Measurements from ENCODE around the gene PDSS2. TPM values are rescaled to one million over a fixed set of nuclear protein-coding genes. Genes with fewer than 3 reads are reported as not detected.

Gene PDSS2
- total RNA-seq, 2 donors from 2014 or later = 8.2 to 13.7 TPM

DNA sequence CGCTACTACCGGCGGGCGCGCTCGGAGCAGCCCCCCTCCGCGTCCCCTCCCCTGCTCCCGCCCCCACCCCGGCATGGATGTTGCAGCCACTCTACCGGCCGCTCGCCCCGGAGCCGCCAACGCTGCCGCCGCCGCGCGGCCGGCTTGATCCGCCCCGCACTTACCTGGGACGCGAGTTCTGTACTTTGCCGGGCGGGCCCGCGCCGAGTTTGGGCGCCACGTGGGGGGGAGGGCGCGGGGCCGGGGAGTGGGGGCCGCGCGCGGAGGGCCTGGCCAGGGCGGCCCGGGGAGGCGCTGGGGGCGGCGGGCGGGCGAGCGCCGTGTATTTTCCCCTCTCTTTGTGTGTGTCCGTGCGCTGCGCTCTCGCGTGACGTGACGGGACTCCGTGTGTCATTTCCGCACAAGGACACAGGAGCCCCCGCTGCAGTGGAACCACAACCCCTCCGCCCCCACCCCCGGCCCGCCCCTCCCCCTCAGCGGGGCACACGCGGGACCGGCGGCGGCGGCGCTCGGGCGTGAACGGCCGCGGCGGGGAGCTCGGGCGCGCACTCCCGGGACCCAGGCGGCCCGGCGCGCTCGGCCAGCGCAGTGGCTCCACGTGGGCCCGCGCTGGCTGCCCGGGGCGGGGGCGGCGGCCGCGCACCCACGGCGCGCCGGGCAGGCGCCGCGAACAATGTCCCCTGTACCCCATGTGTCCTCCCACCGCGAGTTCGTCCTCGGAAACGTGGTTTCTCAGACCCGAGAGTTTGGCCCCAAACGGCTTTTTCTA is 344.3 kb downstream of the PDSS2 start, which contains the start of gene BEND3:
TSS of gene BEND3 (minus strand) at position 590 of the 769 bp plus-strand sequence. CDS start 16,230 bp downstream, outside the sequence.
- Mint-ChIP-seq H3K27ac (peak within 1 kb of the TSS; percentile 94), H3K36me3 (ENCODE audit: low read depth) (peaks cover 11% of the 10 kb centered on the region), H3K4me3 (peak within 1 kb of the TSS; percentile 69), H3K27me3 (ENCODE audit: insufficient read depth) (no peaks in the 10 kb centered on the region), H3K9me3 (no peaks in the 10 kb centered on the region), H3K4me1 (peaks cover 29% of the 10 kb centered on the region)
- DNase-seq = peak; percentile 81
- Histone ChIP-seq H3K4me3 (ENCODE audit: low read length) (peak within 1 kb of the TSS; percentile 86), H3K27me3 (ENCODE audit: control insufficient read depth, insufficient read depth, low read length, poor library complexity, severe bottlenecking) (no peaks in the 10 kb centered on the region), H3K9ac (ENCODE audit: extremely low read depth, low read length, poor library complexity, severe bottlenecking) (peak within 1 kb of the TSS; percentile 73), H3K4me1 (ENCODE audit: control insufficient read depth, insufficient read depth, low read length) (peaks cover 8% of the 10 kb centered on the region), H3K9me3 (ENCODE audit: control insufficient read depth, low read length) (no peaks in the 10 kb centered on the region), H3K27ac (ENCODE audit: low read depth, low read length) (peak within 1 kb of the TSS; percentile 96), H3K36me3 (ENCODE audit: control insufficient read depth, insufficient read depth, low read length) (peaks cover 8% of the 10 kb centered on the region)
- 0 to 2% methylated on average over 22 to 108 of the region's 109 CpGs for WGBS, 2 experiments (ENCODE audit: insufficient coverage in 1 of 2, insufficient read length in 1 of 2)
- TF ChIP-seq CTCF (conservative IDR thresholded peaks at IDR 0.05) = no peak

DNA sequence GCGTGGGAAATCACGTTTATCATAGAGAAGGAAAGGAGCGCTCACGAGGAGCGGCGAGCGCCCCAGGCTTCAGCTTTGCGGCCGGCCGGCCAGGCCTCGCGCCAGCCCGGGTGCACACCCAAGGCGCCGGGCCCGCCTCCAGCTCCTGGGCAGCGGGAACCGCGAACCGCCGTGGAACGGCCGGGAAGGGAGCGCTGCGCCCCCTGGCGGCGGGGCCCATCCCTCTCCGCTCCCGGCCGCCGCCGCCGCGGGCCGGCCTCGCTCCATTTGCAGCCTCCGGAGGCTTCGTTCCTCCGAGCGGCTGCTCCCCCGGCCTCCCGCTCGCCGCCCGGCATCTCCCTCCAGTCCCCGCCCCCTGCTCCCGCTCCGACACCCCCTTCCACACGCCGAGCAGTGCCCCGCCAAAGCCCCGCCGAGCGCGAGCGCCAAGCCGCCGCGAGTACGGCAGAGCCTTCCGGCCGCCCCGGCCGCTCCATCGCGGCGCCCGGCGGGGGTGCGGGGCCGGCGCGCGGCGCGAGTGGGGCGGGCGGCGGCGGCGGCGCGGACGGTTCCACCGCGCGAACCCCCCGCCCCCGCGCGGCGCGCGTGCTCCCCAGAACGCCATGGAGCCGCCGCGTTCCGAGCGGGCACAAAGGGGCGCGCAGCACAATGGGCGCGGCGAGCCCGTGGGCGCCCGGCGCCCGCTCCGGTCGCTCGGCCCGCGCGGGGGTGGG is 345.0 kb downstream of the PDSS2 start:
- Histone ChIP-seq H3K4me3 (ENCODE audit: low read length) (peak overlapping the region; percentile 84), H3K9me3 (ENCODE audit: control insufficient read depth, low read length) (no peaks in the 10 kb centered on the region), H3K36me3 (ENCODE audit: control insufficient read depth, insufficient read depth, low read length) (peaks cover 8% of the 10 kb centered on the region), H3K27ac (ENCODE audit: low read depth, low read length) (peak overlapping the region; percentile 90), H3K4me1 (ENCODE audit: control insufficient read depth, insufficient read depth, low read length) (peaks cover 8% of the 10 kb centered on the region), H3K9ac (ENCODE audit: extremely low read depth, low read length, poor library complexity, severe bottlenecking) (peak overlapping the region; percentile 24), H3K27me3 (ENCODE audit: control insufficient read depth, insufficient read depth, low read length, poor library complexity, severe bottlenecking) (no peaks in the 10 kb centered on the region)
- Mint-ChIP-seq H3K4me1 (peaks cover 30% of the 10 kb centered on the region), H3K4me3 (peak overlapping the region; percentile 69), H3K36me3 (ENCODE audit: low read depth) (peaks cover 11% of the 10 kb centered on the region), H3K9me3 (no peaks in the 10 kb centered on the region), H3K27me3 (ENCODE audit: insufficient read depth) (no peaks in the 10 kb centered on the region), H3K27ac (peak overlapping the region; percentile 77)
- peak; percentile 97 for TF ChIP-seq CTCF (conservative IDR thresholded peaks at IDR 0.05)
- WGBS, 2 experiments (ENCODE audit: insufficient coverage in 1 of 2, insufficient read length in 1 of 2) = 0 to 1% methylated on average over 27 to 116 of the region's 116 CpGs
- peak; percentile 88 for DNase-seq

DNA sequence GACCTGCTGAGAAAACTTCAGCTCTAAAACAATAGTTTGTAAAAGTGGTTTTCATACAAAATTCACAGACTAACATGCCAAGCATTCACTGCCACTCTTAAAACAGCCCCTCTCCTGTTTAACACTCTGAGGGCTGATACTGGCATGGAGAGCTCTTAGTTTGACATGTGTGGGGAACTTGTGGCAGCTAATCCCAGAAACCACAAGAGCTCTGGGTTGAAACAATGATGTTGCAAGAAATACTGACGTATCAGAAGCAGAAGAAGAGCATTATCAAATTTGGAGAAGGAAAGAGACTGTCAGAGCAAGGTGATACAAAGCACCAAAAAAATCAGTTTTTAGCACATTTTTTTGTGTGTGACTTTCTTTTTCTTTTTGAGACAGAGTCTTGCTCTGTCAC is 349.2 kb downstream of the PDSS2 start:
- TF ChIP-seq CTCF (conservative IDR thresholded peaks at IDR 0.05) = no peak
- H3K27ac Mint-ChIP-seq = no peak overlapping the region
- Histone ChIP-seq H3K27me3 (ENCODE audit: control insufficient read depth, insufficient read depth, low read length, poor library complexity, severe bottlenecking) (no peaks in the 10 kb centered on the region), H3K9me3 (ENCODE audit: control insufficient read depth, low read length) (no peaks in the 10 kb centered on the region), H3K9ac (ENCODE audit: extremely low read depth, low read length, poor library complexity, severe bottlenecking) (no peak overlapping the region), H3K4me1 (ENCODE audit: control insufficient read depth, insufficient read depth, low read length) (peaks cover 11% of the 10 kb centered on the region), H3K4me3 (ENCODE audit: low read length) (no peak overlapping the region), H3K36me3 (ENCODE audit: control insufficient read depth, insufficient read depth, low read length) (peaks cover 8% of the 10 kb centered on the region), H3K27ac (ENCODE audit: low read depth, low read length) (no peak overlapping the region)
- WGBS, 2 experiments (ENCODE audit: insufficient coverage in 1 of 2, insufficient read length in 1 of 2) = 78 to 81% methylated on average over 1 of the region's 1 CpG
- no peak overlapping the region for H3K4me3 Mint-ChIP-seq
- peaks cover 24% of the 10 kb centered on the region for H3K4me1 Mint-ChIP-seq
- H3K36me3 Mint-ChIP-seq (ENCODE audit: low read depth) = peaks cover 13% of the 10 kb centered on the region
- peak; percentile 33 for DNase-seq
- no peaks in the 10 kb centered on the region for H3K27me3 Mint-ChIP-seq (ENCODE audit: insufficient read depth)
- no peaks in the 10 kb centered on the region for H3K9me3 Mint-ChIP-seq
